Sigmoid colon (tissue), 7 donors: ENCODE results near the gene MAGI2. TPM values are rescaled to one million over a fixed set of nuclear protein-coding genes. Genes with fewer than 3 reads are reported as not detected.

Experiments
- DNase-seq: peaks from one replicate; pipeline ENCODE4 v3.0.0-alpha.2; 2019
- H3K27ac ChIP-seq, 4 donors: fragments of 200-600 bp; sonication (generic); one replicate each; pipeline ENCODE4 v1.5.1; 2016 to 2019; ENCODE audit warnings: mild to moderate bottlenecking in 1 of 4
- H3K27me3 ChIP-seq, 3 donors: fragments of 200-600 bp; sonication (generic); one replicate each; pipeline ENCODE4 v1.5.1; 2019; ENCODE audit warnings: mild to moderate bottlenecking in 1 of 3
- H3K36me3 ChIP-seq, 4 donors: fragments of 200-600 bp; sonication (generic); one replicate each; pipeline ENCODE4 v1.5.1; 2016 to 2019
- H3K4me1 ChIP-seq, 4 donors: fragments of 200-600 bp; sonication (generic); one replicate each; pipeline ENCODE4 v1.5.1; 2017 to 2019
- H3K4me3 ChIP-seq, 4 donors: fragments of 200-600 bp; sonication (generic); one replicate each; pipeline ENCODE4 v1.5.1; 2017 to 2019; ENCODE audit warnings: mild to moderate bottlenecking in 2 of 4, moderate library complexity in 1 of 4
- H3K9me3 ChIP-seq, 4 donors: fragments of 200-600 bp in 3 of 4; sonication (generic) in 3 of 4; one replicate each; pipeline versions ENCODE4 v1.5.1 to v1.6.1; 2013 to 2019
- CTCF ChIP-seq, 4 experiments: fragments of 450-650 bp in 3 of 4; fragments of 200-600 bp in 1 of 4; IDR thresholded peaks; one replicate each; pipeline ENCODE4 v1.5.1; 2016 to 2019; ENCODE audit warnings: antibody characterized with exemption in 4 of 4, mild to moderate bottlenecking in 3 of 4, moderate library complexity in 2 of 4
- EP300 ChIP-seq, 4 donors: sonication (generic); formaldehyde crosslinking; IDR thresholded peaks; one replicate each; pipeline ENCODE4 v1.6.1; 2017; ENCODE audit warnings: antibody characterized with exemption in 4 of 4
- POLR2A ChIP-seq, 2 donors: fragments of 450-650 bp; IDR thresholded peaks; one replicate each; pipeline ENCODE4 v1.6.1; 2016; ENCODE audit warnings: antibody characterized with exemption in 2 of 2, mild to moderate bottlenecking in 2 of 2, moderate library complexity in 2 of 2
- POLR2AphosphoS5 ChIP-seq, 4 donors: sonication (generic); formaldehyde crosslinking; IDR thresholded peaks; one replicate each; pipeline ENCODE4 v1.6.1; 2017; ENCODE audit warnings: antibody characterized with exemption in 4 of 4
- WGBS, 2 donors: extraction: QIAGEN DNeasy Blood & Tissue Kit; methylation state at CpG; one replicate each; pipeline ENCODE4 v1.1.7; 2013; 5-methylcytosine and 5-hydroxymethylcytosine counted together
- intact Hi-C: fragments of 100-400 bp; cut with DNase I; formaldehyde crosslinking; loops from one replicate; pipeline ENCODE4 v1.15.1; 2023
- polyA plus RNA-seq, 3 donors: library from polyadenylated mRNA; stranded (reverse); fragments of 200-250 nt; gene quantifications; one replicate each; pipeline ENCODE4 v1.2.3, GENCODE V29; 2013
- total RNA-seq, 4 donors: library from RNA; depleted of rRNA; stranded (reverse); fragments of >200 nt; gene quantifications; one replicate each; pipeline ENCODE4 v1.1.0, GENCODE V29; 2016
- donor health status: healthy with polysubstance abuse.
- donor health status: Bipolar disorder and iron deficiency.
- donor health status: healthy.

Gene MAGI2
- total and polyA plus RNA-seq, 7 donors = 0.69 to 26.9 (median 14.7) TPM

- no peak overlapping the region for H3K4me3 ChIP-seq
- H3K27ac ChIP-seq = no peak overlapping the region
- DNase-seq = no peak
- TF ChIP-seq POLR2AphosphoS5 (IDR thresholded peaks at IDR 0.05) (no peak), POLR2A (IDR thresholded peaks at IDR 0.05) (no peak), CTCF (IDR thresholded peaks at IDR 0.05) (no peak), EP300 (IDR thresholded peaks at IDR 0.05) (no peak)
- H3K9me3 ChIP-seq = no peaks in the 10 kb centered on the region
- no peaks in the 10 kb centered on the region for H3K27me3 ChIP-seq
- intact Hi-C loops = no loop called here
- no peaks in the 10 kb centered on the region for H3K4me1 ChIP-seq
- H3K36me3 ChIP-seq = no peaks in the 10 kb centered on the region
- WGBS, 2 donors = 82 to 88% methylated on average over 8 of the region's 8 CpGs
Measured at GRCh38 chr7:78333530-78334425, 1119.7 kb downstream of the MAGI2 start.

- Histone ChIP-seq H3K36me3 (no peaks in the 10 kb centered on the region), H3K4me1 (peaks cover 0 to 5% (median 0%) of the 10 kb centered on the region in 4 donors), H3K4me3 (no peak overlapping the region), H3K27ac (no peak overlapping the region), H3K27me3 (no peaks in the 10 kb centered on the region), H3K9me3 (no peaks in the 10 kb centered on the region)
- TF ChIP-seq POLR2A (IDR thresholded peaks at IDR 0.05) = no peak
- intact Hi-C loops = no loop called here
- 29 to 39% methylated on average over 1 of the region's 1 CpG for WGBS, 2 donors
- no peak for DNase-seq
Measured at GRCh38 chr7:78329001-78329655, 1124.3 kb downstream of the MAGI2 start.

- Histone ChIP-seq H3K27ac (no peak overlapping the region), H3K27me3 (no peaks in the 10 kb centered on the region), H3K4me3 (no peak overlapping the region), H3K4me1 (peaks cover 0 to 5% (median 0%) of the 10 kb centered on the region in 4 donors), H3K9me3 (no peaks in the 10 kb centered on the region), H3K36me3 (no peaks in the 10 kb centered on the region)
- 87 to 92% methylated on average over 1 of the region's 1 CpG for WGBS, 2 donors
- TF ChIP-seq CTCF (IDR thresholded peaks at IDR 0.05) = no peak
- no peak for TF ChIP-seq POLR2A (IDR thresholded peaks at IDR 0.05)
- no peak for TF ChIP-seq POLR2AphosphoS5 (IDR thresholded peaks at IDR 0.05)
- no peak for TF ChIP-seq EP300 (IDR thresholded peaks at IDR 0.05)
- DNase-seq = no peak
- intact Hi-C loops = no loop called here
Measured at GRCh38 chr7:78327718-78328117, 1125.7 kb downstream of the MAGI2 start.

- H3K4me3 ChIP-seq = no peak overlapping the region
- 67 to 78% methylated on average over 1 of the region's 1 CpG for WGBS, 2 donors
- TF ChIP-seq EP300 (IDR thresholded peaks at IDR 0.05) (no peak), CTCF (IDR thresholded peaks at IDR 0.05) (no peak), POLR2AphosphoS5 (IDR thresholded peaks at IDR 0.05) (no peak), POLR2A (IDR thresholded peaks at IDR 0.05) (no peak)
- no peaks in the 10 kb centered on the region for H3K36me3 ChIP-seq
- DNase-seq = no peak
- no peaks in the 10 kb centered on the region for H3K27me3 ChIP-seq
- H3K27ac ChIP-seq = no peak overlapping the region
- intact Hi-C loops = no loop called here
- peaks cover 0 to 5% (median 0%) of the 10 kb centered on the region in 4 donors for H3K4me1 ChIP-seq
- H3K9me3 ChIP-seq = no peaks in the 10 kb centered on the region
Measured at GRCh38 chr7:78326876-78327275, 1126.6 kb downstream of the MAGI2 start.

GRCh38 chr7:78326189-78326588, 1127.3 kb downstream of the MAGI2 start:
- H3K36me3 ChIP-seq = no peaks in the 10 kb centered on the region
- 83 to 88% methylated on average over 2 of the region's 2 CpGs for WGBS, 2 donors
- H3K27ac ChIP-seq = no peak overlapping the region
- no peak for DNase-seq
- peaks cover 0 to 5% (median 0%) of the 10 kb centered on the region in 4 donors for H3K4me1 ChIP-seq
- no peaks in the 10 kb centered on the region for H3K27me3 ChIP-seq
- intact Hi-C loops = no loop called here
- TF ChIP-seq POLR2AphosphoS5 (IDR thresholded peaks at IDR 0.05) (no peak), EP300 (IDR thresholded peaks at IDR 0.05) (no peak)
- H3K9me3 ChIP-seq = no peaks in the 10 kb centered on the region
- H3K4me3 ChIP-seq = no peak overlapping the region
